Osteocyte (in vitro differentiated cells): ENCODE measurements around the gene KCNK4. TPM values are rescaled to one million over a fixed set of nuclear protein-coding genes. Genes with fewer than 3 reads are reported as not detected.

Experiments
- DNase-seq: peaks from one replicate; pipeline ENCODE4 v3.0.0; 2021; ENCODE audit warnings: mixed read lengths; ENCODE audit not compliant: unreplicated experiment; ENCODE audit errors: extremely low spot score
- H3K27ac Mint-ChIP-seq: one replicate; pipeline ENCODE4 v1.8.0; 2021; ENCODE audit warnings: mild to moderate bottlenecking, mixed read lengths; ENCODE audit not compliant: unreplicated experiment
- H3K27me3 Mint-ChIP-seq: one replicate; pipeline ENCODE4 v1.8.0; 2021; ENCODE audit warnings: mixed read lengths; ENCODE audit not compliant: unreplicated experiment
- H3K36me3 Mint-ChIP-seq: one replicate; pipeline ENCODE4 v1.8.0; 2021; ENCODE audit warnings: mixed read lengths; ENCODE audit not compliant: unreplicated experiment
- H3K4me1 Mint-ChIP-seq: one replicate; pipeline ENCODE4 v1.8.0; 2021; ENCODE audit warnings: mixed read lengths; ENCODE audit not compliant: unreplicated experiment
- H3K4me3 Mint-ChIP-seq: one replicate; pipeline ENCODE4 v1.8.0; 2021; ENCODE audit warnings: mild to moderate bottlenecking, moderate library complexity, mixed read lengths; ENCODE audit not compliant: unreplicated experiment
- H3K9me3 Mint-ChIP-seq: one replicate; pipeline ENCODE4 v1.8.0; 2021; ENCODE audit warnings: mixed read lengths; ENCODE audit not compliant: unreplicated experiment
- CTCF ChIP-seq: fragments of 200-600 bp; sonication (generic); IDR thresholded peaks from 2 replicates; pipeline ENCODE4 v1.5.0; 2021; ENCODE audit warnings: antibody characterized with exemption, mild to moderate bottlenecking, moderate library complexity
- total RNA-seq: library from RNA; stranded (reverse); gene quantifications from 2 replicates; pipeline ENCODE4 v1.2.1, GENCODE V29; 2021

KCNK4 gene
- total RNA-seq, 1 donor from 2014 or later: 0.43 TPM

DNA sequence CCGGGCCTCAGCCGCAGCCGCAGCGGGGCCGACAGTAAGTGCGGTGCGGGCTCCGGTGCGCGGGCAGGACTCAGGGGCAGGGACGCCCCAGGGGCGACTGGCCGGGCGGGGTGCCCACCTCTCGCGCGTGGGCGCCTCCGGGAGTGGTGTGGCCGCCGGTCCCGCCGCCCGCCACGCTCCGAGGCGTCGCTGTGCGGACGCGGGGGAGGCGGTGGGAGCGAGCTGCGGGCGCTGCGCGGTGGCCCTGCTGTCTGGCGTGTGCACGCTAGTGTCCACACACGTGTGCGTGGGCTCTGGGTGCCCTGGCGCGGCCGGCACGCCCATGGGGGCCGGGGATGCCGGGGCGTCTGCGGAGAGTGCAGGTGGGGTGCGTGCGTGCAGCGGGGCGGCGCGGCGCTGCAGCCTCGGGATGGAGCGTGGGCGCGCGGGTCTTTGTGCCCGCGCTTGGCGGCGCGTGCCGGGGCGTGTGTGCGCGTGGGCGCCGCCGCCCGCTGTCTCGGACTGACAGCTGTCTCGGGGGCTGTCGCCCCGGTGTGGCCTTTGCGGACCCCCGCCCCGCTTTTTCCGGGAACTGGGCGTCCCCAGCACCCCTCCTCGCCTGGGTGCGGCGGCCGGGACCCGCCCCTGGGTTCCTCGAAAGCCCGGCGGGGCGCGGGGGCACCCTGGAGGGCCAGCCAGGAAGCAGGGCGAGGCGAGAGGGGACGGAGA is 804 bp downstream of the KCNK4 start:
- H3K27me3 Mint-ChIP-seq: peaks cover 30% of the 10 kb centered on the region
- no peaks in the 10 kb centered on the region for H3K9me3 Mint-ChIP-seq
- no peak for TF ChIP-seq CTCF
- no peak overlapping the region for H3K27ac Mint-ChIP-seq
- H3K4me1 Mint-ChIP-seq: peaks cover 27% of the 10 kb centered on the region
- DNase-seq: no peak
- H3K36me3 Mint-ChIP-seq: peaks cover 1% of the 10 kb centered on the region
- H3K4me3 Mint-ChIP-seq: no peak overlapping the region

DNA sequence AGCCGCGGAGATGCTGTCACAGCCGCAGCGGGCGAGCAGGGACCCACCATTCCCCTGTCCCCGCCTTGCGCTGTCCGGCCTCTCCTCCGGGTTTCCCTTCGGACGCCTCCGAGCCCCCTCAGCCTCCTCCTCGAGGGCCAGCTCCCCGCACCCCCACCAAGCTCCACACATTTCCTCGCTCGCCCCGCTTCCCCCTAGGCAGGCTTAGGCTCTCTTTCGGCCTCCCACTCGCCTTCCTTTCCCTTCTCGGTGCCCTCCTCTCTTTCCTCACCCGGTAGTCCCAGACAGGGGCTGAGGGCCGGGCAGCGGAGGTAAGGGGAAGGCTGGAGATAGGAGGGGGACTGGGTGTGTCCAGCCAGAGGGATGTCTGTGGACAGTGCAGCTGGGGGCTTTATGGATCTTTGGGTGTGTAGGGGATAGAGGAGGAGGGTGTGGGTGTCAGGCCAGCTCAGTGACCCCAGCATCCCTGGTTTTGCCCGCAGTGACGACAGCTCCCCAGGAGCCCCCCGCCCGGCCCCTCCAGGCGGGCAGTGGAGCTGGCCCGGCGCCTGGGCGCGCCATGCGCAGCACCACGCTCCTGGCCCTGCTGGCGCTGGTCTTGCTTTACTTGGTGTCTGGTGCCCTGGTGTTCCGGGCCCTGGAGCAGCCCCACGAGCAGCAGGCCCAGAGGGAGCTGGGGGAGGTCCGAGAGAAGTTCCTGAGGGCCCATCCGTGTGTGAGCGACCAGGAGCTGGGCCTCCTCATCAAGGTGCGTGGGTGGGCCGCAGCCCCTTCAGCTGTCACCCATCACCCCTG is 1.6 kb downstream of the KCNK4 start:
- H3K4me3 Mint-ChIP-seq: peak overlapping the region; percentile 57
- H3K4me1 Mint-ChIP-seq: peaks cover 23% of the 10 kb centered on the region
- peaks cover 35% of the 10 kb centered on the region for H3K27me3 Mint-ChIP-seq
- no peak for DNase-seq
- no peaks in the 10 kb centered on the region for H3K9me3 Mint-ChIP-seq
- H3K27ac Mint-ChIP-seq: no peak overlapping the region
- TF ChIP-seq CTCF: no peak
- H3K36me3 Mint-ChIP-seq: peaks cover 1% of the 10 kb centered on the region

DNA sequence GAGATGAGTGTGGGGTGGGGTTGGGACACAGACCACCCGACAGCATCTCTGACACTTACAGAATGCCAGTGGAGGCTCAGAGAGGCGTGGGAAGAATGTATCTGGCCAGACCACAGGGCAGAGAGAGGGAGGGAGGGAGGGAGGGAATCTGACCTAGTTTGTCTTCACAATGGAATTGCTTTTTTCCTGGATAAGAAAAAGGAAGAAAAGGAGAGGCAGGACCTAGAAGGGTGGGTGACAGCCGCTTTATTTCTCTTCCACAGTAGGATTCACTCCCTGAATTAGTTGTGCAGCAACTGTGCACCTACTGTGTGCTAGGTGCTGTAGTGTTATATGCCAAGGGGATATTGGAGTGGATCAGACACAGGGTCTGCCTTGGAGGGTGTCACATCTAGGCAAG is 3.7 kb downstream of the KCNK4 start:
- no peaks in the 10 kb centered on the region for H3K9me3 Mint-ChIP-seq
- peaks cover 28% of the 10 kb centered on the region for H3K4me1 Mint-ChIP-seq
- peaks cover 47% of the 10 kb centered on the region for H3K27me3 Mint-ChIP-seq
- no peaks in the 10 kb centered on the region for H3K36me3 Mint-ChIP-seq
- H3K4me3 Mint-ChIP-seq: no peak overlapping the region
- no peak for DNase-seq
- TF ChIP-seq CTCF: no peak
- H3K27ac Mint-ChIP-seq: peak overlapping the region; percentile 78

- Mint-ChIP-seq H3K27me3 (peaks cover 46% of the 10 kb centered on the region), H3K9me3 (no peaks in the 10 kb centered on the region), H3K36me3 (no peaks in the 10 kb centered on the region), H3K4me3 (no peak overlapping the region), H3K4me1 (peaks cover 31% of the 10 kb centered on the region), H3K27ac (no peak overlapping the region)
- no peak for TF ChIP-seq CTCF
- no peak for DNase-seq
These were observed 4.7 kb downstream of the KCNK4 start for GRCh38 chr11:64295760-64296159.

GRCh38 chr11:64296236-64296635 is 5.1 kb downstream of the KCNK4 start:
- Mint-ChIP-seq H3K9me3 (no peaks in the 10 kb centered on the region), H3K27ac (no peak overlapping the region)
- DNase-seq: no peak

More at GRCh38 chr11:64296236-64296635, 5.1 kb downstream of the KCNK4 start:
- no peak for TF ChIP-seq CTCF
- peaks cover 43% of the 10 kb centered on the region for H3K27me3 Mint-ChIP-seq
- H3K4me1 Mint-ChIP-seq: peaks cover 31% of the 10 kb centered on the region
- H3K4me3 Mint-ChIP-seq: no peak overlapping the region
- H3K36me3 Mint-ChIP-seq: no peaks in the 10 kb centered on the region
